Lower leg skin (tissue), 4 donors: ENCODE results near the gene BOD1L1. TPM values are rescaled to one million over a fixed set of nuclear protein-coding genes. Genes with fewer than 3 reads are reported as not detected.

ENCODE experiments used
- DNase-seq, 2 donors: peaks; one replicate each; pipeline ENCODE4 v3.0.0-alpha.2; 2019; ENCODE audit warnings: low spot score in 2 of 2
- H3K4me3 ChIP-seq: fragments of 200-600 bp; sonication (generic); 2 replicates; pipeline ENCODE4 v1.5.1; 2017; ENCODE audit warnings: mild to moderate bottlenecking, low read depth; ENCODE audit not compliant: poor library complexity, severe bottlenecking
- POLR2A ChIP-seq, 2 donors: fragments of 450-650 bp; IDR thresholded peaks; one replicate each; pipeline ENCODE4 v1.6.1; 2016 to 2017; ENCODE audit warnings: antibody characterized with exemption in 2 of 2, mild to moderate bottlenecking in 1 of 2, moderate library complexity in 1 of 2
- WGBS, 2 donors: methylation state at CpG; one replicate each; pipeline ENCODE4 v1.1.5; 2018; 5-methylcytosine and 5-hydroxymethylcytosine counted together
- intact Hi-C: fragments of 100-400 bp; cut with DNase I; formaldehyde crosslinking; loops from one replicate; pipeline ENCODE4 v1.15.0; 2023; ENCODE audit warnings: low total_unique reads
- total RNA-seq, 4 donors: library from RNA; depleted of rRNA; stranded (reverse); fragments of >200 nt; gene quantifications; one replicate each; pipeline ENCODE4 v1.1.0, GENCODE V29; 2016
- TF ChIP-seq, protein P1 (sequence below), 3 donors: fragments of 450-650 bp; IDR thresholded peaks; one replicate each; pipeline ENCODE4 v1.5.1; 2016; ENCODE audit warnings: antibody characterized with exemption in 3 of 3, mild to moderate bottlenecking in 3 of 3, moderate library complexity in 2 of 3

Gene BOD1L1
- total RNA-seq, 4 donors from 2014 or later = 25.3 to 32.7 (median 30.6) TPM

DNA sequence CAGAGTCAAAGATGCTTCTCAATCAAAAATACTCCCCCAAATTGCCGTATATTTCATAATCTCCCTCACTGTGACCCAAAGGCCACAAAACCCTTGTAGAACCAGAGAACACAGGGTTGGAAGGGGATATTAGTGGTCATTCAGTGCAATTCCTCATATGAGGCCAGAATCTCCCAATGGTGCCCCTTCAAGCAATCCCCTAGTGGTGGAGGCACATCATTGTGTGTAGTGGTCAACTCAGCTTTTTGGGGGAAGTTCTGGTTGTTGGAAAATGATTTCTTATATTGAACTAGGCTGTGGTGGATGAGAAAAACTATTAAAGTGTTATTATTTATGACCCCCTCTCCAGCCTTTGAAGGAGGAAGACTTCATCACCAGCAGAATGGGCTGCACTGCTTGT, 17.6 kb upstream of the BOD1L1 start:
- intact Hi-C loops = loop anchor here (5.0 kb wide), 1 partner anchor 1432 kb away; no protein-coding TSS in a partner anchor
- H3K4me3 ChIP-seq = no peak overlapping the region
- no peak for DNase-seq
- WGBS, 2 donors = 85 to 97% methylated on average over 1 of the region's 1 CpG
- TF ChIP-seq POLR2A (IDR thresholded peaks at IDR 0.05) = no peak
- TF ChIP-seq, protein P1, sequence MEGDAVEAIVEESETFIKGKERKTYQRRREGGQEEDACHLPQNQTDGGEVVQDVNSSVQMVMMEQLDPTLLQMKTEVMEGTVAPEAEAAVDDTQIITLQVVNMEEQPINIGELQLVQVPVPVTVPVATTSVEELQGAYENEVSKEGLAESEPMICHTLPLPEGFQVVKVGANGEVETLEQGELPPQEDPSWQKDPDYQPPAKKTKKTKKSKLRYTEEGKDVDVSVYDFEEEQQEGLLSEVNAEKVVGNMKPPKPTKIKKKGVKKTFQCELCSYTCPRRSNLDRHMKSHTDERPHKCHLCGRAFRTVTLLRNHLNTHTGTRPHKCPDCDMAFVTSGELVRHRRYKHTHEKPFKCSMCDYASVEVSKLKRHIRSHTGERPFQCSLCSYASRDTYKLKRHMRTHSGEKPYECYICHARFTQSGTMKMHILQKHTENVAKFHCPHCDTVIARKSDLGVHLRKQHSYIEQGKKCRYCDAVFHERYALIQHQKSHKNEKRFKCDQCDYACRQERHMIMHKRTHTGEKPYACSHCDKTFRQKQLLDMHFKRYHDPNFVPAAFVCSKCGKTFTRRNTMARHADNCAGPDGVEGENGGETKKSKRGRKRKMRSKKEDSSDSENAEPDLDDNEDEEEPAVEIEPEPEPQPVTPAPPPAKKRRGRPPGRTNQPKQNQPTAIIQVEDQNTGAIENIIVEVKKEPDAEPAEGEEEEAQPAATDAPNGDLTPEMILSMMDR (IDR thresholded peaks at IDR 0.05) = no peak

DNA sequence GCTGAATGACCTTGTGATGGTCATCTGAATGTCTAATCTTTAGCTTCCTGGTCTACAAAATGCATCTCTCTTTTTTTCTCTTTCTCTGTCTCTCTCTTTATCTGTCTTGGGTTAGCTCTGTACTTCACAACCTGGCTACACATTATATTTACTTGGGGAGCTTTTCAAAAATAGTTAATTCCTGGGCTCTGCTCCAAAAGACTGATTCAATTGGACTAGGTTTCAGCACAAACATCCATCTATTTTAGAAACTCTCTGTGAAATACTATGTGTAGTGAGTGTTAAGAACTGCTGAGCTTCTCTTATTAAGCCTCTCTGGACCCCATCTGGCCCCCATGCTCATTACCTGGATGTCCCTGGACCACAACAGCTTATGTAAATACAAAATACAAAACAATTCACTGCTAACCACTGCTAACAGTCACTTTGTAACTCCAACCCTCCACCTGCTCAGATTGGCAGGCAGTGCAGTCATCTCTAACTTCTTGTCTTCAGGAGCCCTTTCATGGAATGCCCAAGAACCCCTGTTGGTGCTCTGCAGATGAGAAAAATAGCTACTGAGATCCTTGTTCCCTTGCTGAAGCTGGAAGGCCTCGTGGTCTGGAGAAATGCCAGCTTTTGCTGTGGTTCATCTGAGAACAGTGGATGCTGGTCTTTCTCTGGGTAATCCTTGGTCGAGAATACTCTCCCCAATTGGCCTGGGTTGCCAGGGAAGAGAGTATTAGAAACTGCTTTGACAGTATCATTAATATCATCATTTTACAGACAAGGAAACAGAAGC, 14.8 kb upstream of the BOD1L1 start:
- 15 to 42% methylated on average over 2 of the region's 2 CpGs for WGBS, 2 donors

DNA sequence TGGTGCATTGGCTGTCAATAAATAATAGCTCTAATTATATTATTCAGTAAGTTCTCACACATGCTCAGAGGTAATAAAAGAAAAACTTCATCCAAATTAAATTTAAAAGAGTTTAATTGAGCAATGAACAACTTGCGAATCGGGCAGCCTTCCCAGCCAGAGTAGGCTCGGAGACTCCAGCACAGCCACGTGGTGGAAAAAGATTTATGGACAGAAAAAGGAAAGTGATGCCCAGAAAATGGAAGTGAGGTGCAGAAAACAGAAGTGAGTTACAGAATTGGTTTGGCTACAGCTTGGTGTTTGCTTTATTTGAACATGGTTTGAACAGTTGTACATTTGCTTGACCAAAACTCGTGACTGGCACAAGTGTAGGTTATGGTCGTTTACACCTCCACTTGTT, 13.6 kb upstream of the BOD1L1 start:
- intact Hi-C loops = no loop called here
- H3K4me3 ChIP-seq = no peak overlapping the region
- no peak for TF ChIP-seq POLR2A (IDR thresholded peaks at IDR 0.05)
- TF ChIP-seq, protein P1 (IDR thresholded peaks at IDR 0.05) = no peak
- WGBS, 2 donors = 43 to 47% methylated on average over 6 of the region's 6 CpGs
- no peak for DNase-seq

More for the DNA sequence above, 14.8 kb upstream of the BOD1L1 start:
- intact Hi-C loops = no loop called here
- no peak for DNase-seq
- no peak for TF ChIP-seq POLR2A (IDR thresholded peaks at IDR 0.05)
- TF ChIP-seq, protein P1 (IDR thresholded peaks at IDR 0.05) = no peak
- H3K4me3 ChIP-seq = no peak overlapping the region

DNA sequence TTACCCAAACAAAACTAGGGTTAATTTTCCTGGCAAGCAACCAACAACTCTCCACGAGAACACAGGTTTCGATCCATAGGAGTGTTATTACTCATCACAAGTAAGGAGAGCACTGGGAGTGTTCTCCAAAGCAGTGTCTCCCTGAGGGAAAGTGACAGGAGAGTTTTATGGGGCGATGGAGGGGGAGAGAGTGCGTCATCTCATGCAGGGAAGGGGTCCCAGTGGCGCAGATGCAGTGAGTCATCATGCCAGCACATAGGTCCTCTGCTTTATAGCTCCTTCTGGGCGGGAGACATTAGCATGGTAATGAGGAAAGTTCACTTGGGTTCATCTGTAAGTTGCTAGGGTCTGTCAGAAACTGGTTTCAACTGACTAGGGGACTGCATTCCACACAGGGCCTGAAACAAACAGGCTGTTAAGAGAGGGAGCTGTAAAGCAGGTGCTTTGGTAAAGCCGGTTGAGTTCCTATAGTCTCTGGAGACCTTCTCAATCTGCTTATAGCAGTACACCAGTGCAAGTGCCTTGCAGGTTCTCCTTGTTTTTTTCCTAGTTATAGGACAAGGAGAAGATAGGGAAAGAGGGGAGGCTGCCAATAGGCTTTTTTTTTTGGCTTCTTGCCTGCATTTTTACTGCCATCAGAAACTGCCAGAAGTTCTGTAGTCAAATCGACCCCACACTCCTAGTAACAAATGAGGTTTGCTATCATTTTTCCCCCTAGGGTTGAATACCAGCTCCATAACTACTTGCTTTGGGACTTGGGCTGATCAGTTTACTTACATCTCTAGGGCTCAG, 12.8 kb upstream of the BOD1L1 start:
- no peak for DNase-seq
- WGBS, 2 donors = 24 to 31% methylated on average over 8 of the region's 8 CpGs

DNA sequence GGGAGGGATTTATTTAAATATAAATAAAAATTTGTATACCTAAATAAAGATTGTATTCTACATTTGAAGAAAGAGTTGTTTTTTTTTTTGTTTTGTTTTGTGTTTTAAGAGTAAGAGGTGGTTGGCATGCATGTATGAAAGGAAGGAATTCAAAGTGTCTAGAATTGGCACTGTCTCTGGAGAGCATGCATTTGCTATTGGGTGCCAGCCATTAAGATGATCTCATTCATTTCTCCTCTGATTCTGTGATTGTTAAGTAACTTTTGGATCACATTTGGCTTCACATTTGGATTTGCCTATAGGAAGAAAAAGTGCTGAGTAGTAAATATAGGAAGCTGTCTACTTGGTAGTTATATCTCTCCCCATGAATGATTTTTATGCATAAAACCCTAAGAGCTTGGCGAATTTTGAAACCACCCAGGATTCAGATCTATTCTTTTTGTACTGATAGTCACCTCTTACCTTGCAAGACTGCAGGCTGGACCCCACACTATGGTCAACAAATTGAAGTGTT, 7.8 kb upstream of the BOD1L1 start:
- TF ChIP-seq POLR2A (IDR thresholded peaks at IDR 0.05) = no peak
- TF ChIP-seq, protein P1 (IDR thresholded peaks at IDR 0.05) = no peak
- 71 to 72% methylated on average over 1 of the region's 1 CpG for WGBS, 2 donors

More for the DNA sequence above, 12.8 kb upstream of the BOD1L1 start:
- no peak overlapping the region for H3K4me3 ChIP-seq
- intact Hi-C loops = no loop called here
- no peak for TF ChIP-seq POLR2A (IDR thresholded peaks at IDR 0.05)
- TF ChIP-seq, protein P1 (IDR thresholded peaks at IDR 0.05) = no peak

More for the DNA sequence above, 7.8 kb upstream of the BOD1L1 start:
- H3K4me3 ChIP-seq = no peak overlapping the region
- intact Hi-C loops = no loop called here
- no peak for DNase-seq
